ENCODE measurements around the gene NRBF2.

The NRBF2 gene

GRCh38 chr10:63165249-63165648 is 32.1 kb downstream of the NRBF2 start:
- no peak for DNase-seq

DNA sequence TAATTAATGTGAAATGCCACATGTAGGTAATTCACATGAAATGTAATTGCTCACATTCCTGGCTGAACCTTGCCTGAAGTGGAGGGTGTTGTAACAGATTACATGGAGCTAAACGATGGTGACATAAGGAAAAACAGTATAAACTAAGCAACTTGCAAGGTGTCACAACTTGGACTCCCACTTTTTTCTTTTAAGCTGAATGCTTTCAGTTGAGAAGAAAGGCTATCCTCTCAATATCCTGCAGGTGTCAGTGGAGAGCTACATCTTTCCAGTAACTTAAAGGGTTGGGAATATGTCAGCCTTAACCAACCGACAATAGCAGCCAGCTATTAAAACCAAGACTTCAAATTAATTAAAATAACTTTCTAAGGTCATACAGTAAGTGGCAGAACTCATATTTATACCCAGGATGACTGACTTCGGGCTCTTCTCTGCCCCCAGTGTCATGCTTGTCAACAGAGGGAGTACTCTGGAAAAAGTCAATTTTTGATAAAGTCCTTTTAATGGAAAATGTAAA is 33.7 kb downstream of the NRBF2 start:
- DNase-seq = peak in 1 of 2 donors; percentile 67

GRCh38 chr10:63168821-63169462 is 35.8 kb downstream of the NRBF2 start:
- no peak for DNase-seq

GRCh38 chr10:63169624-63170023 is 36.5 kb downstream of the NRBF2 start:
- DNase-seq = no peak

- no peak for DNase-seq
Measured at GRCh38 chr10:63171255-63171855, 38.2 kb downstream of the NRBF2 start.

DNA sequence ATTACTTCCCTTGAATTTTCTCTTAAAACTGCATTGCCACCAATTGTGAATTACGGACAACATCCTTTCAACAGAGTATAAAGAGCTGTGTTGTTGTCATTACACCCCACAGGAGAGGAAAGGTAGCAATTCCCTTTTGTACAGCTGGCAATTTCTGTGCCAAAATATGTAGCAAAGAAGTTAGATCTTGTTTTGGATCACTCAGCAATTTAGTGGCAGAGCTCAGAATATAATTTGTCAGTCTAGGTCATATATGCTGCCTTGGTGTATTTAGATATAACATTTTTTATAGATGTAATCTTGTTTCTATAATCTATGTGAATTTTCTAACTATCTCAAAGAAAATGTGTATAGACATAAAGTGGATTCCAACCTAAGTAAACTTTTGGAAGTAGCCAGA is 38.8 kb downstream of the NRBF2 start:
- no peak for DNase-seq

DNA sequence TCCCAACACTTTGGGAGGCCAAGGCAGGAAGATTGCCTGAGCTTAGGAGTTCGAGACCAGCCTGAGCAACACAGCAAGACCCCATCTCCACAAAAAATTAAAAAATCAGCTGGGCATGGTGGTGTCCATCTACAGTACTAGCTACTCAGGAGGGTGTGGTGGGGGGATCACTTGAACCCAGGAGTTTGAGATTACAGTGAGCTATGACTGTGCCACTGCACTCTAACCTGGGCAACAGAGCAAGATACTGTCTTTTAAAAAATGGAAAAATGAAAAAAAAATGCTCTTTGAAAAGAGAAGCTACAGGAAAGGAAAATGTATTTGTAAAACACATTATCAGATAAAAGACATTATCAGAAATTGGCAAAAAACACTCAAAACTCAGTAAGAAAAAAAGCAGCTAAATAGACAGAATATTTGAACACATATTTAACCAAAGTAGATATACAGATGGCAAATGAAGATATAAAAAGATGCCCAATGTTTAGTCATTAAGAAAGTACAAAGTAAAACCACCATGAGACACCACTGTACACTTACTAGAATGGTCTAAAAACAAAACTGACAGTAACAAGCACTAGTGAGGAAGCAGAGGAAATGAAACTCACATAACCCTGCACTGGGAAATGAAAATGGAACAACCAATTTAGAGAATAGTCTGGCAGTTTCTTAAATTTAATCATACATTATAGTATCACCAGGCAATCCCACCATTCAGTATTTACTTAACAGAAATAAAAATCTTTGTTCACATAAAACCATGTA is 40.5 kb downstream of the NRBF2 start:
- DNase-seq = peak in 1 of 2 donors; percentile 20

DNA sequence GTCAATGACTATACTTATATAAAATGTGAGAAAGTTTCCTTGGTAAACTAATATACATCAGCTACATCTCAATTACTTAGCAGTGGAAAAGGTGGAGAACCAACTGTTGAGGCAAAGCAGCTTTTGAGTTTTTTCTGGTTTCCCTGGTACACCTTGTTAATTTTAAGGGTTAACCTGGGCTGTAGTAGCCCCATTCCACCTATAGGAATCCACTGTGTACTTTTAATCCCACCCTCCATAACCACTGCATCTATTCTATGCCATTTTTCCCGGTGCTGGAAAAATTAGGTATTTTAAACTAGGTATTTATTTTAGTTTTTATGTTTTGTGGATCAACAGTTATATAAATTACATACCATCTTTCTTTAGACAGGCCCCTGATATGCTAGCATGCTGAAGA is 42.4 kb downstream of the NRBF2 start:
- DNase-seq = no peak

DNA sequence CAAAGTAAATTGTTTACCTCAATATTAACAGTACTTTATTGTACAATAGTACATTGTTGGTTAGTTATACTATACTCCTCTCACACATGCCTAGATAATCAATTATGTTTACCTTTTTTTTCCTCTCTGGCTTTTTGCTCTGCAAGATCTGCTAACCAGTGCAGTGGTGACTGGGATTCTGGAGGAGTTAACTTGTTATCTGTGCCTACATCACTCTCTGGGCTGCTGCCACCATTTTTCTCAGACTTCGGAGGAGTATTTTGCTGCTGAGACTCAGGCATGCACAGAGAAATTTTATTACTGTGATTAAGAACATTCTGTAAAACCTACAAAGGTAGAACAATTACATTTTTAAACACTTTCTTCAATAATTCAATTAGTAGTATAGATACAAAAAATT is 59.7 kb downstream of the NRBF2 start:
- no peak for DNase-seq

GRCh38 chr10:63197344-63198092 is 64.4 kb downstream of the NRBF2 start:
- DNase-seq = no peak

GRCh38 chr10:63199716-63200115 is 66.6 kb downstream of the NRBF2 start:
- DNase-seq = no peak

DNA sequence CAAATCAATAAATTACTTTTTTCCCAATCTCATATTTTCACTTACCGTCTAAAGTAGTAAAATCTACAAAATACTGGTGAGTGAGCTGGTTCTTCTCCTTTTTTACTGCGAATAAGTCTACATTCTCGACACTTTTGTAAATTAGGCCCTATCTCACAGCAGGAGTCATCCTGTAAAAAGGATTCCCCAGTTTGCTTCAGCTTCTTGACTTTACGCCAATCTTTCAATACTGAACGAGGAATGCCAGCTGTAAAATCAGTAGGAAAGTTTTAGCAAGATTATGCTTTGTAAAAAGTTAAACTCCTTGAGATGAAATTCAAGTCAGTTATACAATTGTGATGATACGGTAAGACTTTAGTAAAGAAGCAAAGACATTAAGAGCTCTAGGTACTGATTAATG is 67.3 kb downstream of the NRBF2 start:
- no peak for DNase-seq

- DNase-seq = no peak
Measured at GRCh38 chr10:63201118-63201517, 68.0 kb downstream of the NRBF2 start.

Measured in CD4-positive, alpha-beta T cell treated with Interleukin-4 for 1 hour (primary cell).